GM18498 (cell line): ENCODE data around the gene PIP5K1A.
A peak's percentile ranks its signal among the peaks of the same experiment; 100 is the strongest.
"Not testable (repeated sequence)": the region's sequence is repeated elsewhere in the genome, so short reads cannot be mapped to it uniquely, and the experiment has no call there.

Experiments used
- ATAC-seq: cut with Tn5 transposase; IDR thresholded peaks from one replicate; pipeline ENCODE4 v1.9.1; 2021; ENCODE audit warnings: mild to moderate bottlenecking, moderate library complexity; ENCODE audit not compliant: unreplicated experiment

PIP5K1A gene

GRCh38 chr1:151246786-151247185 is 48.4 kb downstream of the PIP5K1A start:
- no peak for ATAC-seq

GRCh38 chr1:151251656-151252470 is 53.5 kb downstream of the PIP5K1A start:
- ATAC-seq = no peak

- peak; percentile 89 for ATAC-seq
These were observed 56.2 kb downstream of the PIP5K1A start, which contains the start of gene PSMD4 for GRCh38 chr1:151254217-151255213. TSS of gene PSMD4 (plus strand) at chr1:151254734. CDS start at chr1:151254783, 49 bp downstream.

- ATAC-seq = no peak
These were observed 57.0 kb downstream of the PIP5K1A start for GRCh38 chr1:151255381-151255780.

- no peak for ATAC-seq
These were observed 61.0 kb downstream of the PIP5K1A start for GRCh38 chr1:151259351-151259750.

GRCh38 chr1:151265446-151266236 is 67.3 kb downstream of the PIP5K1A start:
- ATAC-seq = no peak

GRCh38 chr1:151266315-151266714 is 68.0 kb downstream of the PIP5K1A start:
- ATAC-seq = no peak

GRCh38 chr1:151266821-151267220 is 68.5 kb downstream of the PIP5K1A start:
- ATAC-seq = no peak

- no peak for ATAC-seq
These were observed 69.4 kb downstream of the PIP5K1A start for GRCh38 chr1:151267760-151268159.

- no peak for ATAC-seq
These were observed 75.6 kb downstream of the PIP5K1A start for GRCh38 chr1:151273924-151274466.

- ATAC-seq = not testable (repeated sequence)
These were observed 77.0 kb downstream of the PIP5K1A start for GRCh38 chr1:151275341-151275740.

GRCh38 chr1:151277249-151277648 is 78.9 kb downstream of the PIP5K1A start:
- ATAC-seq = no peak

- ATAC-seq = peak; percentile 38
These were observed 83.0 kb downstream of the PIP5K1A start for GRCh38 chr1:151281225-151281968.

GRCh38 chr1:151281969-151282882 is 83.9 kb downstream of the PIP5K1A start, which contains the start of gene ZNF687:
TSS of gene ZNF687 (plus strand) at chr1:151282299. CDS start at chr1:151286292, 3,993 bp downstream.
- ATAC-seq = peak; percentile 83

- no peak for ATAC-seq
These were observed 84.8 kb downstream of the PIP5K1A start for GRCh38 chr1:151282883-151283725.

- ATAC-seq = no peak
These were observed 85.7 kb downstream of the PIP5K1A start for GRCh38 chr1:151284013-151284577.

- no peak for ATAC-seq
These were observed 88.4 kb downstream of the PIP5K1A start for GRCh38 chr1:151286619-151287340.
